ENCODE results near the gene RPS24. TPM values are rescaled to one million over a fixed set of nuclear protein-coding genes. Genes with fewer than 3 reads are reported as not detected.

RPS24 gene
- total RNA-seq (2011; cell fraction: chromatin; rRNA removed; ENCODE audit: low replicate concordance): 362 and 686 TPM in 2 replicates
- total RNA-seq (2011; cell fraction: nucleolus; rRNA removed): 441 and 473 TPM in 2 replicates
- 774 and 1,438 TPM in 2 replicates for total RNA-seq (2011; cell fraction: nucleoplasm; rRNA removed)
- total RNA-seq (2014; rRNA removed) (2,880 and 3,475 TPM in 2 replicates), total RNA-seq (2014; rRNA removed; fragmentation: Illumina TruSeq; extraction: Trizol) (5,944 and 6,754 TPM in 2 replicates), total RNA-seq (2015; rRNA removed; fragmentation: Illumina TruSeq; extraction: Trizol) (6,744 and 6,794 TPM in 2 replicates), total RNA-seq (2021) (2,044 and 2,299 TPM in 2 replicates), polyA plus RNA-seq (2011; rRNA removed) (5,671 and 6,768 TPM in 2 replicates), polyA plus RNA-seq (2014; fragmentation: Illumina TruSeq; extraction: Trizol) (6,207 and 7,307 TPM in 2 replicates), polyA plus RNA-seq (2014; fragmentation: Nextera tagmentation; extraction: Ambion mirVana) (1,000 to 10,000 TPM; 1,947 to 2,307 TPM), polyA plus RNA-seq (2014; rRNA removed) (5,755 and 6,708 TPM in 2 replicates), polyA minus RNA-seq (2011; rRNA and poly(A)+ RNA removed) (2,288 and 2,688 TPM in 2 replicates), Bru-seq, nascent RNA (percentile 99 among the genes with signal in this experiment), BruChase-seq, experiment 1, labeled RNA remaining after a 2-hour chase (percentile 99 among the genes with signal in this experiment), BruChase-seq, experiment 2, labeled RNA remaining after a 6-hour chase (percentile 98 among the genes with signal in this experiment)
- polyA plus RNA-seq (2011; cell fraction: cytosol; rRNA removed): 3,757 and 6,743 TPM in 2 replicates
- 766 and 1,619 TPM in 2 replicates for polyA plus RNA-seq (2011; cell fraction: nucleus; rRNA removed)
- 4,810 and 5,215 TPM in 2 replicates for polyA plus RNA-seq (2012)
- 817 and 998 TPM in 2 replicates for polyA minus RNA-seq (2011; cell fraction: cytosol; rRNA and poly(A)+ RNA removed)
- polyA minus RNA-seq (2011; cell fraction: nucleus; rRNA and poly(A)+ RNA removed): 229 and 608 TPM in 2 replicates
- long read RNA-seq, experiment 1, transcript RPS24-212 (5 exons, 539 nt): minor isoform, 6 of 6,042 reads
- long read RNA-seq, experiment 1, transcript RPS24-214 (5 exons, 634 nt): major isoform, 888 of 6,042 reads
- long read RNA-seq, experiment 1, transcript RPS24-211 (1 exons, 2,146 nt): minor isoform, 7 of 6,042 reads
- long read RNA-seq, experiment 1, partial matches to known transcripts: 5,130 of 6,042 reads
- long read RNA-seq, experiment 1, other reads (novel, unspliced or antisense): 8 of 6,042 reads
- long read RNA-seq, experiment 2, transcript RPS24-207 (3 exons, 1,104 nt): minor isoform, 11 of 2,649 reads
- long read RNA-seq, experiment 2, transcript RPS24-210 (4 exons, 1,008 nt): minor isoform, 12 of 2,649 reads
- long read RNA-seq, experiment 2, transcript RPS24-214 (5 exons, 634 nt): major isoform, 1,760 of 2,649 reads
- long read RNA-seq, experiment 2, transcript RPS24-219 (6 exons, 684 nt): minor isoform, 96 of 2,649 reads
- long read RNA-seq, experiment 2, partial matches to known transcripts: 676 of 2,649 reads
- long read RNA-seq, experiment 2, other reads (novel, unspliced or antisense): 91 of 2,649 reads
- long read RNA-seq, experiment 3, transcript RPS24-207 (3 exons, 1,104 nt): minor isoform, 45 of 1,942 reads
- long read RNA-seq, experiment 3, transcript RPS24-210 (4 exons, 1,008 nt): minor isoform, 74 of 1,942 reads
- long read RNA-seq, experiment 3, transcript RPS24-214 (5 exons, 634 nt): major isoform, 1,690 of 1,942 reads
- long read RNA-seq, experiment 3, partial matches to known transcripts: 111 of 1,942 reads
- long read RNA-seq, experiment 3, other reads (novel, unspliced or antisense): 18 of 1,942 reads

DNA sequence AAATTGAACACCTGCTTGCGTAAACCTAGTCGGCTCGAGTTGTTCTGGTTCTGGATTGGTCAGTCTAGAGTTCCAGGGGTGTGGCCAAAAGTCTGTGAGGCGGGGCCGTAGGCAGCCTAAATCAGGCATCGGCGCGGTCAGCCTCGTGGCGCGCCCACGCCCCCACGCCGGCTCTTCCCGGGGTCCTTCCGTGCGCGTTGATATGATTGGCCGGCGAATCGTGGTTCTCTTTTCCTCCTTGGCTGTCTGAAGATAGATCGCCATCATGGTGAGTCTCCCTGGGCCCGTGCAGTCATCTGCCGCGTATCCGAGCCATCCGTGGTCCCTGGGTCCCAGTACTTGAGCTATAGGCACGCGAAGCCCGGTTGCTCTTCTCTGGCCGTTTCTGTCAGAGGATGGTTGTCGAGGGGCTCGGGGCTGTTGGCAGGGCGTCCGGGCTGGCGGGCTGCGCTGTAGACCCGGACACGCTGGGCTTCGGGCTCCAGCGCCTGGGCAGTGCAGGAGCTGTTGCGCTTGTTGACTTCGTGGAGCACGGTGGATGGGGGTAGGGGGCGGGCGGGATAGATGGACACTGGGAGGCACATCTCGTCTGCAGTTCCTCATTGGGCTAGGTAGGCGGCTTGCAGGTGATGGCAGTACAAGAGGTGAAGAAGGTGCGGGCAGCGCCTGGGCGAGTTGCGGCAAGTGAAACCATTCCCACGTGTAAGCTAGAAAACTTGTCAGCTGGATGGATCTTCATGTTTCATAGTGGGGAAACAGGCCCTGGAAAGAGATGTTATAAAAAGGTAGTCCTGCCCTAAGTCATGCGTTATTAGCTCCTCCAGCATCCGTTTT, at the start of gene RPS24:
TSS of gene RPS24 (plus strand) at position 227 of the 834 bp plus-strand sequence. CDS start at position 266, 39 bp downstream.
- peak within 1 kb of the TSS; percentile 97 for H3K4me2 ChIP-seq (ENCODE audit: insufficient read depth, low read length)
- peaks cover 48% of the 10 kb centered on the region for H3K36me3 ChIP-seq (ENCODE audit: control insufficient read depth, insufficient read depth, low read length)
- POLR2A ChIA-PET: interaction anchor here (0.6 to 1.6 kb wide), 12 partner anchors 9 to 1166 kb away, joined by 3 to 23 read pairs (median 4); no protein-coding TSS in a partner anchor
- H3K9me1 ChIP-seq (ENCODE audit: control insufficient read depth, insufficient read depth, low read length): peaks cover 3% of the 10 kb centered on the region
- peak; percentile 97 for FAIRE-seq
- peaks cover 38% of the 10 kb centered on the region for H4K20me1 ChIP-seq (replicated peaks; ENCODE audit: control insufficient read depth, insufficient read depth, low read length)
- peaks cover 4% of the 10 kb centered on the region; the same call in 1 of the 2 replicates for H3K9me3 ChIP-seq (replicated peaks; ENCODE audit: control insufficient read depth, insufficient read depth, low read depth, low read length)
- peak; percentile 95 to 100 (median 96) for DNase-seq (ENCODE audit: extremely low read depth in 1 of 4, low spot score in 3 of 4)
- no peaks in the 10 kb centered on the region for H3K27me3 ChIP-seq (ENCODE audit: control insufficient read depth in 2 of 2, insufficient read depth in 2 of 2, low read length in 2 of 2)
- H3K9ac ChIP-seq (ENCODE audit: insufficient read depth in 1 of 2, low read depth in 2 of 2, low read length in 2 of 2): peak within 1 kb of the TSS; percentile 94 to 95
- ATAC-seq: peak; percentile 89
- H3K4me3 ChIP-seq: peak within 1 kb of the TSS; percentile 72
- in situ Hi-C loops (cut with MboI) (loop anchor here (25.0 kb wide), 1 partner anchor 1153 kb away; no protein-coding TSS in a partner anchor), intact Hi-C loops (cut with micrococcal nuclease) (no loop called here)
- peaks cover 18 to 36% of the 10 kb centered on the region in 2 experiments for H3K4me1 ChIP-seq (replicated peaks in 1 of 2; ENCODE audit: control insufficient read depth in 2 of 2, insufficient read depth in 2 of 2, low read length in 2 of 2)
- peaks cover 58% of the 10 kb centered on the region for H3K79me2 ChIP-seq (ENCODE audit: control insufficient read depth, insufficient read depth, low read length)
- under 1% methylated on average over 55 of the region's 55 CpGs for WGBS (ENCODE audit: insufficient coverage, low coverage, missing lambda C conversion rate)
- CTCF ChIA-PET (ENCODE audit: low intra/inter-chr PET ratio): no interaction called here
- peak within 1 kb of the TSS; percentile 97 for H2AFZ ChIP-seq (ENCODE audit: low read depth, low read length)
- no TSS peak for BruUV-seq (replicated peaks)
- H3K27ac ChIP-seq (ENCODE audit: extremely low read depth, low read depth, low read length): peak within 1 kb of the TSS; percentile 82
- TF ChIP-seq BCL6 (CRISPR knock-in tag; IDR thresholded peaks at IDR 0.05): no peak
- TF ChIP-seq HEY1 (CRISPR knock-in tag; IDR thresholded peaks at IDR 0.05; ENCODE audit: borderline replicate concordance): no peak
- TF ChIP-seq SETDB1 (IDR thresholded peaks at IDR 0.05; ENCODE audit: low read length): no peak
- TF ChIP-seq CREM (IDR thresholded peaks at IDR 0.05; ENCODE audit: low read depth): peak; percentile 58; the same call in 1 of the 2 replicates
- TF ChIP-seq HDAC1 (IDR thresholded peaks at IDR 0.05): peak; percentile 86 to 95; a peak in 3 of 4 replicates
- TF ChIP-seq RBM15 (IDR thresholded peaks at IDR 0.05; ENCODE audit: insufficient read depth, low read length): no peak
- peak; percentile 13 to 73; a peak in 2 of 4 replicates for TF ChIP-seq TBL1XR1 (IDR thresholded peaks at IDR 0.05; ENCODE audit: low read length in 2 of 2)
- peak; percentile 52; the same call in 1 of the 2 replicates for TF ChIP-seq ETV5 (CRISPR knock-in tag; IDR thresholded peaks at IDR 0.05; ENCODE audit: low read depth)
- no peak for TF ChIP-seq PATZ1 (CRISPR knock-in tag; IDR thresholded peaks at IDR 0.05; ENCODE audit: borderline replicate concordance)
- peak; percentile 24; the same call in 1 of the 2 replicates for TF ChIP-seq ZC3H11A (IDR thresholded peaks at IDR 0.05; ENCODE audit: low read depth, low read length)
- TF ChIP-seq MTA2 (IDR thresholded peaks at IDR 0.05; ENCODE audit: low read depth): no peak
- TF ChIP-seq SIRT6 (IDR thresholded peaks at IDR 0.05; ENCODE audit: low read depth, low read length): no peak
- TF ChIP-seq ZNF184 (CRISPR knock-in tag; IDR thresholded peaks at IDR 0.05): no peak

All from K562 (cell line).